Body of pancreas (tissue), 4 donors: ENCODE data around the gene MFSD2A. TPM values are rescaled to one million over a fixed set of nuclear protein-coding genes. Genes with fewer than 3 reads are reported as not detected.
"Not testable (repeated sequence)": the region's sequence is repeated elsewhere in the genome, so short reads cannot be mapped to it uniquely, and the experiment has no call there.

ENCODE experiments used
- ATAC-seq: fragments of 150-250 bp; one replicate; pipeline ENCODE4 v1.9.1; 2016
- DNase-seq, 4 donors: peaks; one replicate each; pipeline ENCODE4 v3.0.0-alpha.2; 2019
- H3K27ac ChIP-seq, 4 donors: fragments of 200-600 bp; sonication (generic); 1 replicate in 3 of 4; 2 replicates in 1 of 4; pipeline versions ENCODE4 v1.5.1 to v1.6.1; 2016 to 2019; ENCODE audit warnings: mild to moderate bottlenecking in 1 of 4, mixed read lengths in 1 of 4, moderate library complexity in 1 of 4
- H3K27me3 ChIP-seq, 2 donors: fragments of 200-600 bp; sonication (generic); one replicate each; pipeline ENCODE4 v1.6.0; 2016; ENCODE audit warnings: mild to moderate bottlenecking in 1 of 2
- H3K36me3 ChIP-seq, 2 donors: fragments of 200-600 bp; sonication (generic); replicated peaks in 1 of 2; 2 replicates each; pipeline ENCODE4 v1.5.1; 2016; ENCODE audit warnings: low read depth in 2 of 2; ENCODE audit not compliant: insufficient read depth in 1 of 2
- H3K4me1 ChIP-seq: fragments of 200-600 bp; sonication (generic); one replicate; pipeline ENCODE4 v1.6.0; 2016
- H3K4me3 ChIP-seq, 2 donors: fragments of 200-600 bp; sonication (generic); 1 replicate in 1 of 2; 2 replicates in 1 of 2; pipeline ENCODE4 v1.5.1; 2016 to 2019
- H3K9me3 ChIP-seq, 3 donors: fragments of 200-600 bp; sonication (generic); 1 replicate in 2 of 3; 2 replicates in 1 of 3; pipeline ENCODE4 v1.5.1; 2016
- POLR2A ChIP-seq, 3 donors: fragments of 450-650 bp; IDR thresholded peaks; one replicate each; pipeline ENCODE4 v1.6.1; 2016; ENCODE audit warnings: antibody characterized with exemption in 3 of 3, mild to moderate bottlenecking in 2 of 3
- WGBS, 2 donors: methylation state at CpG; one replicate each; pipeline ENCODE4 v1.1.5; 2017; 5-methylcytosine and 5-hydroxymethylcytosine counted together
- intact Hi-C: fragments of 100-400 bp; cut with DNase I; formaldehyde crosslinking; loops from one replicate; pipeline ENCODE4 v1.15.1; 2023
- total RNA-seq, 2 donors: library from RNA; depleted of rRNA; stranded (reverse); fragments of >200 nt; gene quantifications; one replicate each; pipeline ENCODE4 v1.1.0, GENCODE V29; 2016
- TF ChIP-seq, protein P1 (sequence below), 7 experiments: fragments of 450-650 bp in 4 of 7; fragments of 200-600 bp in 3 of 7; sonication (generic) in 3 of 7; IDR thresholded peaks; one replicate each; pipeline ENCODE4 v1.5.1; 2016 to 2019; ENCODE audit warnings: antibody characterized with exemption in 7 of 7

The MFSD2A gene
- total RNA-seq, 2 donors from 2014 or later = 0.33 to 0.52 TPM

GRCh38 chr1:39910263-39910662 is 44.7 kb upstream of the MFSD2A start:
- intact Hi-C loops = no loop called here
- TF ChIP-seq, protein P1, sequence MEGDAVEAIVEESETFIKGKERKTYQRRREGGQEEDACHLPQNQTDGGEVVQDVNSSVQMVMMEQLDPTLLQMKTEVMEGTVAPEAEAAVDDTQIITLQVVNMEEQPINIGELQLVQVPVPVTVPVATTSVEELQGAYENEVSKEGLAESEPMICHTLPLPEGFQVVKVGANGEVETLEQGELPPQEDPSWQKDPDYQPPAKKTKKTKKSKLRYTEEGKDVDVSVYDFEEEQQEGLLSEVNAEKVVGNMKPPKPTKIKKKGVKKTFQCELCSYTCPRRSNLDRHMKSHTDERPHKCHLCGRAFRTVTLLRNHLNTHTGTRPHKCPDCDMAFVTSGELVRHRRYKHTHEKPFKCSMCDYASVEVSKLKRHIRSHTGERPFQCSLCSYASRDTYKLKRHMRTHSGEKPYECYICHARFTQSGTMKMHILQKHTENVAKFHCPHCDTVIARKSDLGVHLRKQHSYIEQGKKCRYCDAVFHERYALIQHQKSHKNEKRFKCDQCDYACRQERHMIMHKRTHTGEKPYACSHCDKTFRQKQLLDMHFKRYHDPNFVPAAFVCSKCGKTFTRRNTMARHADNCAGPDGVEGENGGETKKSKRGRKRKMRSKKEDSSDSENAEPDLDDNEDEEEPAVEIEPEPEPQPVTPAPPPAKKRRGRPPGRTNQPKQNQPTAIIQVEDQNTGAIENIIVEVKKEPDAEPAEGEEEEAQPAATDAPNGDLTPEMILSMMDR (IDR thresholded peaks at IDR 0.05) = no peak
- TF ChIP-seq POLR2A (IDR thresholded peaks at IDR 0.05) = no peak
- Histone ChIP-seq H3K36me3 (no peaks in the 10 kb centered on the region), H3K9me3 (no peaks in the 10 kb centered on the region), H3K4me1 (no peaks in the 10 kb centered on the region), H3K27ac (no peak overlapping the region), H3K4me3 (no peak overlapping the region), H3K27me3 (no peaks in the 10 kb centered on the region)
- WGBS, 2 donors = 96 to 98% methylated on average over 3 of the region's 3 CpGs
- ATAC-seq = no peak
- DNase-seq = no peak

GRCh38 chr1:39913136-39913535 is 41.8 kb upstream of the MFSD2A start:
- intact Hi-C loops, H3K4me3 ChIP-seq: not testable (repeated sequence)

GRCh38 chr1:39915499-39916129 is 39.3 kb upstream of the MFSD2A start:
- H3K4me3 ChIP-seq = no peak overlapping the region
- H3K27ac ChIP-seq = no peak overlapping the region
- no peaks in the 10 kb centered on the region for H3K9me3 ChIP-seq
- no peak for DNase-seq
- TF ChIP-seq, protein P1 (IDR thresholded peaks at IDR 0.05) = no peak
- TF ChIP-seq POLR2A (IDR thresholded peaks at IDR 0.05) = no peak
- intact Hi-C loops = loop anchor here (5.0 kb wide), 1 partner anchor 62 kb away; no protein-coding TSS in a partner anchor
- no peak for ATAC-seq
- 79 to 82% methylated on average over 6 of the region's 6 CpGs for WGBS, 2 donors
- H3K27me3 ChIP-seq = no peaks in the 10 kb centered on the region
- no peaks in the 10 kb centered on the region for H3K36me3 ChIP-seq
- no peaks in the 10 kb centered on the region for H3K4me1 ChIP-seq

More at GRCh38 chr1:39913136-39913535, 41.8 kb upstream of the MFSD2A start:
- not testable (repeated sequence) for ATAC-seq, H3K36me3 ChIP-seq, DNase-seq, H3K9me3 ChIP-seq, H3K4me1 ChIP-seq, H3K27me3 ChIP-seq, H3K27ac ChIP-seq
- no CpG with 5 or more reads among the region's 30 CpGs for WGBS, 2 donors

DNA sequence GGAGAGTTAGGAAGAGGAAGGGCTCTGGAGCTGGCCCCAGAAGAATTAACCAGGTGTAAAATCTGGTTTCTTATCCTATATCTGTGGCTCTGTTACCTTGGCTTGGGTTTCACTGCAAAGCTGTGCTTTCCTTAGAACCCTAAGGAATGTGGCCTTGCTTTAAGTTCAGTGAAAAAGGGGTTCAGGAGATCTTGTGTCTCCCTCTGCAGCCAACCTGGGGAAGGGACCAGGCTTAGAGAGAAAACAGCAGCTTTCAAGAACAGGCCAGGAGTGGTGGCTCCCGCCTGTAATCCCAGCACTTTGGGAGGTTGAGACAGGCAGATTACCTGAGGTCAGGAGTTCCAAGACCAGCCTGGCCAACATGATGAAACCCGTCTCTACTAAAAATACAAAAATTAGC is 37.1 kb upstream of the MFSD2A start:
- WGBS, 2 donors = 88 to 92% methylated on average over 1 to 2 of the region's 2 CpGs
- intact Hi-C loops = loop anchor here (5.0 kb wide), 1 partner anchor 59 kb away; no protein-coding TSS in a partner anchor
- no peak for ATAC-seq

DNA sequence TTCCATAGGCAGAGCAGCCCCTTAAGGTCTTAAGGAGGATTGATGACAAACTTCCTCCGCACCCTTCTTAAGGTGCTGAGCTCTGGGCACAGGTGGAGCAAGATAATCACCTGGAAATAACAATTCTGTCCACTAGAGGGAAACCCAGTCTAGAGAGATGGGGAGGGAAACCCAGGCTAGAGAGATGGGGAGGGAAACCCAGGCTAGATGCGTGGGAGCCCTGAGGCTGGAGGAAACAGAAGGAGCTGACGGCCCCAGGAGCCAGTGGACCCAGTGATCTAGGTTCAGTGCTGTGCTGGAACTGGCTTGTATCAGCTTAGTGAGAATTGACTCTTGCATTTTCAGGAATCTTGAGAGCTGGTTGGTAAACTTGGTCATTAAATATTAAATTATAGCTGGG is 35.4 kb upstream of the MFSD2A start:
- Histone ChIP-seq H3K36me3 (no peaks in the 10 kb centered on the region), H3K4me1 (no peaks in the 10 kb centered on the region), H3K27ac (no peak overlapping the region), H3K27me3 (no peaks in the 10 kb centered on the region), H3K9me3 (no peaks in the 10 kb centered on the region), H3K4me3 (no peak overlapping the region)
- TF ChIP-seq, protein P1 (IDR thresholded peaks at IDR 0.05) = peak; percentile 46 to 86 (median 77)
- TF ChIP-seq POLR2A (IDR thresholded peaks at IDR 0.05) = no peak
- ATAC-seq (peak; percentile 96), DNase-seq (peak; percentile 37 to 66 (median 48))
- WGBS, 2 donors = 16 to 17% methylated on average over 3 of the region's 3 CpGs
- intact Hi-C loops = loop anchor here (5.0 kb wide), 1 partner anchor 58 kb away; no protein-coding TSS in a partner anchor

More for the DNA sequence above, 37.1 kb upstream of the MFSD2A start:
- Histone ChIP-seq H3K27me3 (no peaks in the 10 kb centered on the region), H3K4me1 (no peaks in the 10 kb centered on the region), H3K27ac (no peak overlapping the region), H3K9me3 (no peaks in the 10 kb centered on the region), H3K36me3 (no peaks in the 10 kb centered on the region), H3K4me3 (no peak overlapping the region)
- DNase-seq = no peak
- TF ChIP-seq POLR2A (IDR thresholded peaks at IDR 0.05) = no peak
- TF ChIP-seq, protein P1 (IDR thresholded peaks at IDR 0.05) = no peak
